H9 (cell line): ENCODE data around the gene MAPK8IP3. TPM values are rescaled to one million over a fixed set of nuclear protein-coding genes. Genes with fewer than 3 reads are reported as not detected.

Experiments used
- DNase-seq: peaks from one replicate; pipeline ENCODE4 v3.0.0-alpha.2; 2017
- H2AFZ ChIP-seq: one replicate; pipeline ENCODE4 v1.6.1; 2013; ENCODE audit warnings: mild to moderate bottlenecking, low read length, control low read depth, moderate library complexity
- H2AK5ac ChIP-seq: 2 replicates; pipeline ENCODE4 v1.6.1; 2013; ENCODE audit warnings: low read length, control low read depth, mixed read lengths; ENCODE audit not compliant: insufficient read length
- H2BK120ac ChIP-seq: one replicate; pipeline ENCODE4 v1.6.1; 2013; ENCODE audit warnings: low read depth, mild to moderate bottlenecking, low read length, control low read depth, inconsistent platforms; ENCODE audit not compliant: poor library complexity, severe bottlenecking
- H2BK12ac ChIP-seq: 2 replicates; pipeline ENCODE4 v1.6.1; 2013; ENCODE audit warnings: low read length, control low read depth, mixed read lengths, low read depth; ENCODE audit not compliant: insufficient read length
- H2BK15ac ChIP-seq: 2 replicates; pipeline ENCODE4 v1.6.1; 2013; ENCODE audit warnings: low read depth, low read length, control low read depth
- H2BK20ac ChIP-seq: one replicate; pipeline ENCODE4 v1.6.1; 2013; ENCODE audit warnings: low read depth, mild to moderate bottlenecking, low read length, control low read depth, inconsistent platforms; ENCODE audit not compliant: poor library complexity, severe bottlenecking
- H2BK5ac ChIP-seq: 2 replicates; pipeline ENCODE4 v1.6.1; 2013; ENCODE audit warnings: low read length, control low read depth, mixed read lengths; ENCODE audit not compliant: insufficient read length
- H3K14ac ChIP-seq: 2 replicates; pipeline ENCODE4 v1.6.1; 2013; ENCODE audit warnings: low read length, control low read depth; ENCODE audit not compliant: insufficient read depth
- H3K18ac ChIP-seq: 2 replicates; pipeline ENCODE4 v1.6.1; 2013; ENCODE audit warnings: low read depth, mild to moderate bottlenecking, mixed read lengths, low read length, control low read depth; ENCODE audit not compliant: insufficient read length
- H3K23ac ChIP-seq: 2 replicates; pipeline ENCODE4 v1.6.1; 2013; ENCODE audit warnings: low read length, control low read depth, mixed read lengths, low read depth; ENCODE audit not compliant: insufficient read length
- H3K23me2 ChIP-seq: 2 replicates; pipeline ENCODE4 v1.6.1; 2013; ENCODE audit warnings: low read depth, mild to moderate bottlenecking, mixed read lengths, low read length, control low read depth; ENCODE audit not compliant: insufficient read length, poor library complexity, severe bottlenecking
- H3K27ac ChIP-seq: 2 replicates; pipeline ENCODE4 v1.5.1; 2013; ENCODE audit warnings: low read length, control low read depth, mixed read lengths, low read depth; ENCODE audit not compliant: insufficient read length
- H3K27me3 ChIP-seq: 2 replicates; pipeline ENCODE4 v1.6.1; 2013; ENCODE audit warnings: low read length, control low read depth, inconsistent platforms; ENCODE audit not compliant: insufficient read depth
- H3K4ac ChIP-seq: 2 replicates; pipeline ENCODE4 v1.6.1; 2013; ENCODE audit warnings: low read depth, mild to moderate bottlenecking, control low read depth, inconsistent platforms, low read length, moderate library complexity
- H3K4me1 ChIP-seq: 2 replicates; pipeline ENCODE4 v1.6.1; 2013; ENCODE audit warnings: low read length, control low read depth, inconsistent platforms; ENCODE audit not compliant: insufficient read depth
- H3K4me2 ChIP-seq: 2 replicates; pipeline ENCODE4 v1.6.1; 2013; ENCODE audit warnings: low read length, control low read depth, mixed read lengths; ENCODE audit not compliant: insufficient read length, insufficient read depth
- H3K56ac ChIP-seq: 2 replicates; pipeline ENCODE4 v1.6.1; 2013; ENCODE audit warnings: low read depth, mild to moderate bottlenecking, mixed read lengths, low read length, control low read depth; ENCODE audit not compliant: insufficient read length
- H3K79me1 ChIP-seq: 2 replicates; pipeline ENCODE4 v1.6.1; 2013; ENCODE audit warnings: low read depth, mild to moderate bottlenecking, moderate library complexity, low read length, control low read depth, inconsistent platforms; ENCODE audit not compliant: insufficient read depth, poor library complexity, severe bottlenecking
- H3K79me2 ChIP-seq: 2 replicates; pipeline ENCODE4 v1.6.1; 2013; ENCODE audit warnings: low read length, control low read depth, inconsistent platforms; ENCODE audit not compliant: insufficient read depth
- H3K9ac ChIP-seq: 2 replicates; pipeline ENCODE4 v1.6.1; 2013; ENCODE audit warnings: low read length, control low read depth, mixed read lengths; ENCODE audit not compliant: insufficient read length; ENCODE audit errors: extremely low read depth
- H3K9me3 ChIP-seq: one replicate; pipeline ENCODE4 v1.6.1; 2013; ENCODE audit warnings: low read depth, low read length, inconsistent platforms; ENCODE audit not compliant: control insufficient read depth
- H3T11ph ChIP-seq: one replicate; pipeline ENCODE4 v1.6.1; 2013; ENCODE audit warnings: mild to moderate bottlenecking, low read length, control low read depth, inconsistent platforms
- H4K20me1 ChIP-seq: one replicate; pipeline ENCODE4 v1.6.1; 2013; ENCODE audit not compliant: control insufficient read depth, insufficient read length, insufficient read depth
- H4K5ac ChIP-seq: 2 replicates; pipeline ENCODE4 v1.6.1; 2013; ENCODE audit warnings: low read depth, mild to moderate bottlenecking, mixed read lengths, low read length, control low read depth; ENCODE audit not compliant: insufficient read length
- H4K8ac ChIP-seq: replicated peaks from 2 replicates; pipeline ENCODE4 v1.6.1; 2013; ENCODE audit warnings: low read length, control low read depth, mixed read lengths, low read depth; ENCODE audit not compliant: insufficient read length
- H4K91ac ChIP-seq: 2 replicates; pipeline ENCODE4 v1.6.1; 2013; ENCODE audit warnings: low read depth, mild to moderate bottlenecking, moderate library complexity, mixed read lengths, low read length, control low read depth; ENCODE audit not compliant: insufficient read length
- H3K27ac Mint-ChIP-seq, 3 experiments: 2 replicates in 2 of 3; 3 replicates in 1 of 3; pipeline ENCODE4 v1.8.0; 2020 to 2021; ENCODE audit warnings: mixed read lengths in 3 of 3, mild to moderate bottlenecking in 1 of 3, moderate library complexity in 1 of 3
- H3K27me3 Mint-ChIP-seq: 2 replicates; pipeline ENCODE4 v1.8.0; 2021; ENCODE audit warnings: low read depth, mild to moderate bottlenecking, moderate library complexity, mixed read lengths
- H3K36me3 Mint-ChIP-seq, 3 experiments: 2 replicates in 2 of 3; 3 replicates in 1 of 3; pipeline ENCODE4 v1.8.0; 2020 to 2021; ENCODE audit warnings: low read depth in 3 of 3, mixed read lengths in 3 of 3; ENCODE audit not compliant: insufficient read depth in 1 of 3
- H3K4me1 Mint-ChIP-seq, 2 experiments: 2 replicates each; pipeline ENCODE4 v1.8.0; 2020; ENCODE audit warnings: mixed read lengths in 2 of 2
- H3K4me3 Mint-ChIP-seq, 2 experiments: 2 replicates in 1 of 2; 3 replicates in 1 of 2; pipeline ENCODE4 v1.8.0; 2020 to 2021; ENCODE audit warnings: mild to moderate bottlenecking in 2 of 2, mixed read lengths in 2 of 2, moderate library complexity in 1 of 2
- H3K9me3 Mint-ChIP-seq, 2 experiments: 2 replicates in 1 of 2; 3 replicates in 1 of 2; pipeline ENCODE4 v1.8.0; 2020; ENCODE audit warnings: mild to moderate bottlenecking in 2 of 2, mixed read lengths in 2 of 2, moderate library complexity in 1 of 2
- WGBS: extraction: QIAGEN DNeasy Blood & Tissue Kit; methylation state at CpG from one replicate; pipeline ENCODE4 v1.1.7; 2013; ENCODE audit warnings: missing lambda C conversion rate, low lambda C conversion rate, mixed read lengths; ENCODE audit not compliant: insufficient read length; ENCODE audit errors: extremely low coverage; 5-methylcytosine and 5-hydroxymethylcytosine counted together
- total RNA-seq: library from RNA; stranded (reverse); gene quantifications from 2 replicates; pipeline ENCODE4 v1.2.1, GENCODE V29; 2021
- TF ChIP-seq, protein P1 (sequence below): fragments of 200-600 bp; sonication (generic); conservative IDR thresholded peaks from 3 replicates; pipeline ENCODE4 v1.8.0; 2021; ENCODE audit warnings: antibody characterized with exemption, mild to moderate bottlenecking

MAPK8IP3 gene
- total RNA-seq, 1 experiment from 2014 or later: 51.3 TPM

DNA sequence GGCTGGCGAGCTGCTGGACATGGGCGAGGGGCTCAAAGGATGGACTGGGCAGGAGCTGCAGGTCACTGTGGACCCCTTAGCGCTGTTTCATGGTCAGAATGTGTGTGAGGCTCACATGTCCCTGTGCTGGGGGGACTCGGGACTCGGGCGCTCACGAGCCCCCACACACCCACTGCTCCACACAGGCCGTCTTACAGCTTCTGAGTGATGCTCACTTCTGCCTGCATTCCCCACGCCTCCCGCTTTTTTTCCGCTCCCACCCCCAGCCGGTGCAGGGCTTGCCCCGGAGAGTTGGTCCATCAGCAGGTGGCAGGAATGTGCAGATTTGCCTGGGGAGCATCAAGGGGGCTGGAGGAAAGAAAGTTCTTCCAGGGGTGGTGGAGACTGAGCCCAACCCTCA, 48.2 kb upstream of the MAPK8IP3 start:
- no peaks in the 10 kb centered on the region for H3K9me3 ChIP-seq
- no peak overlapping the region for H2BK12ac ChIP-seq
- no CpG with 5 or more reads among the region's 13 CpGs for WGBS
- no peaks in the 10 kb centered on the region for H4K20me1 ChIP-seq
- peaks cover 4% of the 10 kb centered on the region for H3K23me2 ChIP-seq
- H4K91ac ChIP-seq: no peak overlapping the region
- no peaks in the 10 kb centered on the region for H3K79me2 ChIP-seq
- H4K5ac ChIP-seq: no peak overlapping the region
- H2BK20ac ChIP-seq: no peak overlapping the region
- no peak overlapping the region for H3T11ph ChIP-seq
- H3K27me3 ChIP-seq: no peaks in the 10 kb centered on the region
- H2BK15ac ChIP-seq: no peak overlapping the region
- H3K23ac ChIP-seq: no peak overlapping the region
- H2AFZ ChIP-seq: no peak overlapping the region
- H3K4me1 ChIP-seq: no peaks in the 10 kb centered on the region
- H3K27ac ChIP-seq: no peak overlapping the region
- TF ChIP-seq, protein P1, sequence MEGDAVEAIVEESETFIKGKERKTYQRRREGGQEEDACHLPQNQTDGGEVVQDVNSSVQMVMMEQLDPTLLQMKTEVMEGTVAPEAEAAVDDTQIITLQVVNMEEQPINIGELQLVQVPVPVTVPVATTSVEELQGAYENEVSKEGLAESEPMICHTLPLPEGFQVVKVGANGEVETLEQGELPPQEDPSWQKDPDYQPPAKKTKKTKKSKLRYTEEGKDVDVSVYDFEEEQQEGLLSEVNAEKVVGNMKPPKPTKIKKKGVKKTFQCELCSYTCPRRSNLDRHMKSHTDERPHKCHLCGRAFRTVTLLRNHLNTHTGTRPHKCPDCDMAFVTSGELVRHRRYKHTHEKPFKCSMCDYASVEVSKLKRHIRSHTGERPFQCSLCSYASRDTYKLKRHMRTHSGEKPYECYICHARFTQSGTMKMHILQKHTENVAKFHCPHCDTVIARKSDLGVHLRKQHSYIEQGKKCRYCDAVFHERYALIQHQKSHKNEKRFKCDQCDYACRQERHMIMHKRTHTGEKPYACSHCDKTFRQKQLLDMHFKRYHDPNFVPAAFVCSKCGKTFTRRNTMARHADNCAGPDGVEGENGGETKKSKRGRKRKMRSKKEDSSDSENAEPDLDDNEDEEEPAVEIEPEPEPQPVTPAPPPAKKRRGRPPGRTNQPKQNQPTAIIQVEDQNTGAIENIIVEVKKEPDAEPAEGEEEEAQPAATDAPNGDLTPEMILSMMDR: no peak
- no peak overlapping the region for H3K4me2 ChIP-seq
- no peak for DNase-seq
- Mint-ChIP-seq H3K36me3 (peaks cover 16 to 72% (median 58%) of the 10 kb centered on the region in 3 experiments; a peak in 6 of 7 replicates), H3K4me1 (no peaks in the 10 kb centered on the region), H3K9me3 (no peaks in the 10 kb centered on the region), H3K27ac (peak overlapping the region in 2 of 3 experiments; percentile 44 to 68; a peak in 3 of 7 replicates), H3K27me3 (peaks cover 1% of the 10 kb centered on the region; the same call in 1 of the 2 replicates), H3K4me3 (no peak overlapping the region)
- H2AK5ac ChIP-seq: no peak overlapping the region
- no peak overlapping the region for H3K9ac ChIP-seq
- H2BK120ac ChIP-seq: no peak overlapping the region
- H4K8ac ChIP-seq: no peak overlapping the region
- no peak overlapping the region for H2BK5ac ChIP-seq
- H3K56ac ChIP-seq: no peak overlapping the region
- no peak overlapping the region for H3K18ac ChIP-seq
- no peak overlapping the region; the same call in 1 of the 2 replicates for H3K14ac ChIP-seq
- no peak overlapping the region for H3K4ac ChIP-seq
- H3K79me1 ChIP-seq: no peaks in the 10 kb centered on the region
